B cell (primary cell): Measurements from ENCODE around the gene ARHGAP4. TPM values are rescaled to one million over a fixed set of nuclear protein-coding genes. Genes with fewer than 3 reads are reported as not detected.

Experiments used
- ATAC-seq: fragments of 200-7000 bp; cut with Tn5 transposase; one replicate; pipeline ENCODE4 v1.10.0; 2021; ENCODE audit warnings: low read depth, mild to moderate bottlenecking, moderate number of reproducible peaks, moderate library complexity
- CTCF ChIA-PET: fragments of 350-600 bp; sonication (Branson Sonifier 250); formaldehyde crosslinking; loops from one replicate; lab custom pipeline; 2021; ENCODE audit warnings: antibody characterized with exemption, inconsistent platforms; lab: Charles Lee
- POLR2A ChIA-PET: fragments of 350-600 bp; sonication (Branson Sonifier 250); formaldehyde crosslinking; loops from one replicate; lab custom pipeline; 2021; ENCODE audit warnings: antibody characterized with exemption; lab: Charles Lee
- DNase-seq: peaks from one replicate; pipeline ENCODE4 v3.0.0; 2013
- H2AFZ ChIP-seq: 2 replicates; pipeline ENCODE4 v1.6.1; 2012; ENCODE audit warnings: mild to moderate bottlenecking, low read depth, low read length; ENCODE audit not compliant: insufficient read depth, poor library complexity, severe bottlenecking
- H3K27ac ChIP-seq, 2 donors: 1 replicate in 1 of 2; 2 replicates in 1 of 2; pipeline ENCODE4 v1.5.1; 2012 to 2013; ENCODE audit warnings: low read length in 2 of 2, mild to moderate bottlenecking in 2 of 2, moderate library complexity in 1 of 2
- H3K27me3 ChIP-seq, 4 experiments: fragments of 200-600 bp in 1 of 4; sonication (generic) in 1 of 4; replicated peaks in 1 of 4; 1 replicate in 2 of 4; 2 replicates in 2 of 4; pipeline versions ENCODE4 v1.6.1 to v1.7.0; 2013 to 2016; ENCODE audit warnings: low read length in 3 of 4, mild to moderate bottlenecking in 2 of 4, mixed read lengths in 1 of 4, moderate library complexity in 1 of 4; ENCODE audit not compliant: insufficient read depth in 4 of 4, control insufficient read depth in 3 of 4; ENCODE audit errors: control extremely low read depth in 1 of 4
- H3K36me3 ChIP-seq, 2 experiments: replicated peaks in 1 of 2; 1 replicate in 1 of 2; 2 replicates in 1 of 2; pipeline versions ENCODE4 v1.6.1 to v1.7.1; 2013; ENCODE audit warnings: low read length in 1 of 2; ENCODE audit not compliant: insufficient read depth in 2 of 2, control insufficient read depth in 1 of 2; ENCODE audit errors: control extremely low read depth in 1 of 2, extremely low read depth in 1 of 2
- H3K4me1 ChIP-seq, 2 donors: fragments of 200-600 bp in 1 of 2; sonication (generic) in 1 of 2; 1 replicate in 1 of 2; 2 replicates in 1 of 2; pipeline versions ENCODE4 v1.5.1 to v1.6.1; 2013 to 2017; ENCODE audit warnings: low read length in 2 of 2; ENCODE audit not compliant: control insufficient read depth in 2 of 2, insufficient read depth in 2 of 2
- H3K4me2 ChIP-seq: replicated peaks from 2 replicates; pipeline ENCODE3; 2012; ENCODE audit warnings: mild to moderate bottlenecking, low read depth, low read length; ENCODE audit not compliant: poor library complexity, severe bottlenecking
- H3K4me3 ChIP-seq, 5 experiments: fragments of 200-600 bp in 1 of 5; sonication (generic) in 1 of 5; 1 replicate in 3 of 5; 2 replicates in 2 of 5; pipeline versions ENCODE4 v1.5.1 to v1.7.0; 2011 to 2016; ENCODE audit warnings: low read length in 4 of 5, mild to moderate bottlenecking in 4 of 5, low read depth in 2 of 5, control low read depth in 1 of 5, moderate library complexity in 1 of 5; ENCODE audit not compliant: insufficient read depth in 1 of 5; ENCODE audit errors: control extremely low read depth in 1 of 5, extremely low read depth in 1 of 5
- H3K79me2 ChIP-seq: fragments of 200-600 bp; sonication (generic); one replicate; pipeline ENCODE4 v1.6.0; 2016; ENCODE audit warnings: low read length; ENCODE audit not compliant: control insufficient read depth, insufficient read depth
- H3K9ac ChIP-seq: fragments of 200-600 bp; sonication (generic); 2 replicates; pipeline ENCODE4 v1.6.1; 2017; ENCODE audit warnings: mild to moderate bottlenecking, low read length, moderate library complexity
- H3K9me3 ChIP-seq, 3 donors: one replicate each; pipeline versions ENCODE4 v1.6.1 to v1.7.1; 2013; ENCODE audit warnings: low read length in 2 of 3; ENCODE audit not compliant: control insufficient read depth in 2 of 3, insufficient read depth in 1 of 3; ENCODE audit errors: control extremely low read depth in 1 of 3
- H4K20me1 ChIP-seq: 2 replicates; pipeline ENCODE4 v1.6.0; 2012; ENCODE audit warnings: mild to moderate bottlenecking, low read length; ENCODE audit not compliant: insufficient read depth, control insufficient read depth, poor library complexity, severe bottlenecking
- H3K27ac Mint-ChIP-seq: one replicate; pipeline ENCODE4 v1.8.0; 2021; ENCODE audit warnings: mixed read lengths
- H3K27me3 Mint-ChIP-seq: one replicate; pipeline ENCODE4 v1.8.0; 2021; ENCODE audit warnings: mixed read lengths
- H3K4me1 Mint-ChIP-seq: one replicate; pipeline ENCODE4 v1.8.0; 2021; ENCODE audit warnings: mixed read lengths
- H3K4me3 Mint-ChIP-seq: one replicate; pipeline ENCODE4 v1.8.0; 2021; ENCODE audit warnings: mixed read lengths
- H3K9me3 Mint-ChIP-seq: one replicate; pipeline ENCODE4 v1.8.0; 2022; ENCODE audit warnings: mixed read lengths; ENCODE audit not compliant: insufficient read depth
- EZH2 ChIP-seq: IDR thresholded peaks from 2 replicates; pipeline ENCODE4 v1.6.1; 2012; ENCODE audit warnings: borderline replicate concordance, low read depth, mild to moderate bottlenecking, moderate library complexity, low read length; ENCODE audit not compliant: insufficient read depth, poor library complexity, severe bottlenecking
- WGBS: methylation state at CpG from one replicate; pipeline ENCODE4 v1.1.5; 2013; ENCODE audit warnings: missing lambda C conversion rate; ENCODE audit not compliant: insufficient coverage; 5-methylcytosine and 5-hydroxymethylcytosine counted together
- intact Hi-C: fragments of 100-400 bp; cut with micrococcal nuclease; formaldehyde crosslinking; loops from one replicate; pipeline ENCODE4 v1.10.0; 2022
- polyA plus RNA-seq: library from polyadenylated mRNA; depleted of rRNA; stranded (reverse); fragments of >200 nt; gene quantifications from 2 replicates; pipeline ENCODE4 v1.2.3, GENCODE V29; 2012
- total RNA-seq, 2 donors: library from RNA; stranded (reverse); fragments of 120-200 nt in 1 of 2; gene quantifications; 1 replicate in 1 of 2; 2 replicates in 1 of 2; pipeline versions ENCODE4 v1.2.3 to v1.2.4, GENCODE V29; 2013 to 2022
- TF ChIP-seq, protein P1 (sequence below): fragments of 200-600 bp; IDR thresholded peaks from one replicate; pipeline ENCODE4 v1.8.0; 2022; ENCODE audit warnings: antibody characterized with exemption, mild to moderate bottlenecking

The ARHGAP4 gene
- total and polyA plus RNA-seq, 2 donors (not counting 1 experiment from before 2014, with no cell fraction given), result 242 to 711 TPM

GRCh38 chrX:153960786-153961185 lies 34.7 kb upstream of the ARHGAP4 start:
- no peak for ATAC-seq

DNA sequence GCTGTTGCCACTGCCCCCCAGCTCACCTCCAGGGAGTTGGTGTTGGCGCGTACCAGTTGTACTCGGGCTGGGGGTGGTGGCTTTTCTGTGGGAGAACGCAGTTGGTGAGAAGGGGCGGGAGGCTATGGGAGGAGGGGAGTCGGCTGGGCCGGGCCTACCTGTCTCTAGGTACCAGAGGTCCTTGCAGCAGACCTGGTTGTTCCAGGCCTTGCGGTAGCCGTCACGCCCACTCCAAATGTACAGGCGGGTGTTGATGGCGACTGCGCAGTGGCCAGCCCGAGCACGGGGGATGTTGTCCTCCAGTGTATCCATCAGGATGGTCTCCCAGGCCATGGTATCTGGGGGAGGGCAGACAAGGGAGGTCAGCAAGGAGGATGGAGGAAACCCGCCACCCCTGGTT lies 34.0 kb upstream of the ARHGAP4 start:
- no peak overlapping the region for H3K4me3 Mint-ChIP-seq

More at GRCh38 chrX:153960786-153961185, 34.7 kb upstream of the ARHGAP4 start:
- H3K79me2 ChIP-seq, result peaks cover 56% of the 10 kb centered on the region
- Mint-ChIP-seq H3K9me3 (no peaks in the 10 kb centered on the region), H3K4me3 (no peak overlapping the region), H3K27me3 (no peaks in the 10 kb centered on the region), H3K4me1 (peaks cover 5% of the 10 kb centered on the region), H3K27ac (no peak overlapping the region)
- ChIA-PET POLR2A (no interaction called here), CTCF (interaction anchor here (1.5 kb wide), 1 partner anchor 53 kb away, joined by 3 read pairs; no protein-coding TSS in a partner anchor)
- H3K36me3 ChIP-seq, result peaks cover 0 to 67% of the 10 kb centered on the region in 2 experiments
- H4K20me1 ChIP-seq, result peaks cover 39% of the 10 kb centered on the region
- H3K9ac ChIP-seq, result no peak overlapping the region
- H3K4me2 ChIP-seq, result no peak overlapping the region
- no peak for DNase-seq
- H3K27me3 ChIP-seq, result no peaks in the 10 kb centered on the region
- no peak overlapping the region for H3K4me3 ChIP-seq
- intact Hi-C loops, result loop anchor here (10.0 kb wide), 1 partner anchor 1016 kb away; no protein-coding TSS in a partner anchor
- no peak overlapping the region for H2AFZ ChIP-seq
- 97% methylated on average over 16 of the region's 22 CpGs for whole genome bisulfite sequencing
- H3K27ac ChIP-seq, result no peak overlapping the region
- TF ChIP-seq EZH2, result no peak
- TF ChIP-seq, protein P1, sequence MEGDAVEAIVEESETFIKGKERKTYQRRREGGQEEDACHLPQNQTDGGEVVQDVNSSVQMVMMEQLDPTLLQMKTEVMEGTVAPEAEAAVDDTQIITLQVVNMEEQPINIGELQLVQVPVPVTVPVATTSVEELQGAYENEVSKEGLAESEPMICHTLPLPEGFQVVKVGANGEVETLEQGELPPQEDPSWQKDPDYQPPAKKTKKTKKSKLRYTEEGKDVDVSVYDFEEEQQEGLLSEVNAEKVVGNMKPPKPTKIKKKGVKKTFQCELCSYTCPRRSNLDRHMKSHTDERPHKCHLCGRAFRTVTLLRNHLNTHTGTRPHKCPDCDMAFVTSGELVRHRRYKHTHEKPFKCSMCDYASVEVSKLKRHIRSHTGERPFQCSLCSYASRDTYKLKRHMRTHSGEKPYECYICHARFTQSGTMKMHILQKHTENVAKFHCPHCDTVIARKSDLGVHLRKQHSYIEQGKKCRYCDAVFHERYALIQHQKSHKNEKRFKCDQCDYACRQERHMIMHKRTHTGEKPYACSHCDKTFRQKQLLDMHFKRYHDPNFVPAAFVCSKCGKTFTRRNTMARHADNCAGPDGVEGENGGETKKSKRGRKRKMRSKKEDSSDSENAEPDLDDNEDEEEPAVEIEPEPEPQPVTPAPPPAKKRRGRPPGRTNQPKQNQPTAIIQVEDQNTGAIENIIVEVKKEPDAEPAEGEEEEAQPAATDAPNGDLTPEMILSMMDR, result no peak
- no peaks in the 10 kb centered on the region for H3K9me3 ChIP-seq
- peaks cover 3 to 12% of the 10 kb centered on the region in 2 donors for H3K4me1 ChIP-seq

More for the DNA sequence above, 34.0 kb upstream of the ARHGAP4 start:
- H3K9me3 ChIP-seq, result no peaks in the 10 kb centered on the region
- no peaks in the 10 kb centered on the region for H3K27me3 ChIP-seq
- peaks cover 49% of the 10 kb centered on the region for H3K79me2 ChIP-seq
- H2AFZ ChIP-seq, result no peak overlapping the region
- ChIA-PET POLR2A (no interaction called here), CTCF (interaction anchor here (1.0 kb wide), 1 partner anchor 254 kb away, joined by 3 read pairs; no protein-coding TSS in a partner anchor)
- no peak overlapping the region for H3K27ac Mint-ChIP-seq
- H3K9ac ChIP-seq, result no peak overlapping the region
- H3K4me1 ChIP-seq, result peaks cover 0 to 5% of the 10 kb centered on the region in 2 donors
- no peak overlapping the region for H3K4me3 ChIP-seq
- no peaks in the 10 kb centered on the region for H3K9me3 Mint-ChIP-seq
- peaks cover 33% of the 10 kb centered on the region for H4K20me1 ChIP-seq
- TF ChIP-seq EZH2, result no peak
- no peak overlapping the region for H3K27ac ChIP-seq
- no peak overlapping the region for H3K4me2 ChIP-seq
- H3K4me1 Mint-ChIP-seq, result no peaks in the 10 kb centered on the region
- no peaks in the 10 kb centered on the region for H3K27me3 Mint-ChIP-seq
- ATAC-seq (no peak), DNase-seq (no peak)
- 100% methylated on average over 6 of the region's 16 CpGs for WGBS
- peaks cover 0 to 67% of the 10 kb centered on the region in 2 experiments for H3K36me3 ChIP-seq
- intact Hi-C loops, result loop anchor here (10.0 kb wide), 1 partner anchor 1015 kb away; no protein-coding TSS in a partner anchor
